Stimulated activated CD4-positive, alpha-beta T cell treated with anti-CD3 and anti-CD28 coated beads, TNF-alpha, amount 100 ng/mL, for 48 hours (primary cell): ENCODE measurements around the gene COA3.

Source experiments
- DNase-seq, 3 donors: peaks; one replicate each; pipeline ENCODE4 v3.0.0-alpha.2; 2020; ENCODE audit warnings: low read depth in 3 of 3

Gene COA3

DNA sequence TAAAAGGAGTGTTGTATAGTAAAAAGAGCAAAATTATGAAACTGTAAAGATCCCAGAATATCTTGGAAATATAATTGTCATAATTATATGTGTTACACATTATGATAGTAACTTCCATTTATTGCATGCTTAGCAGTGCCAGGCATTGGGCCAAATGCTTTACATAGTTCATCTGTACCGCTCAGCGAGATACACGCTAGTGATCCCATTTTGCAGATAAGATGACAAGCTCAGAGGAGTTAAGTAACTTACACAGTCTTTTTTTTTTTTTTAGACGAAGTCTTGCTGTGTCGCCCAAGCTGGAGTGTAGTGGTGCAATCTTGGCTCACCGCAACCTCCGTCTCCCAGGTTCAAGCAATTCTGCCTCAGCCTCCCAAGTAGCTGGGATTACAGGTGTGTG, 46.9 kb downstream of the COA3 start:
- no peak for DNase-seq

- no peak for DNase-seq
Measured at GRCh38 chr17:42750739-42751344, 47.7 kb downstream of the COA3 start.

DNA sequence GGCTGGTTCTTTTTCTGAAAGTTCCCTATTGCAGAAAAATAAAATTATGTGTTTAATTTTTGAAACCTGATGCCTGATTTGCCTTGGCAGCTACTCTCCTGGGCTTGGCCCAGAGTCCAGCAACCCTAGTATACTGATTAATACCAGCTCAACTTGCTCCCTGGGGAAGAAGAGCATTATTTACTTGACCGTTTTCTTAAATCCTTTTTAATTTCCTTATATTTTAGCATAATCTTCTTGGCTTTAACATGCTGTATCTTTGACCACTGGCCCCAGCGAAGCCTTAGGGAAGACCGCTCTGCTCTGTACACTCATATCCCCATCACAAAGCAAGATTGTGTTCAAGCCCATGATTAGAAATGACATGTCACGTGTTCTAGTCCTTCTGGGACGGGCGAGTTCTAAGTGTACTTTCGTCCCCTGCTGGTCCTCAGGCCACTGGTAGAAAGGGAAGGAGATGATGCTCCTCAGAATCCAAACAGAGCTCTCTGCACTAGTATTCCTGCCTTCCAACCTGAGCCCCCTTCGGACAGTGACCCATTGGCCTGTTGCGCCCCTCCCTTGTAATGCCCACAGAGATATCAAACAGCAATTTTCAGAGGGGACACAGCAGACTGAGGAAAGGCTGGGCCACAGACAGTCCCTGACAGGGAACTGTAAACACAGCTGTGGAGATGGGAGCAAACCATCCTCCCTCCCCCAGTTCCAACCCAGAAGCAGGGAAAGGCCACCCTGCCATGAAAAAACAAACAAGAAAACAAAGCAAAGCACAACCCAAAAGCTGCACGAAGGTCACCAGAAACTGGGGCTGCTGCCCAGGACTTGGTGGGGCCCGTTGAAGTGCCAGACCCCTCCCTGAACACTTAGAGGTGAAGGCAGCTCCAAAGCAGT, 49.4 kb downstream of the COA3 start:
- no peak for DNase-seq

- DNase-seq = no peak
Measured at GRCh38 chr17:42748202-42748907, 50.1 kb downstream of the COA3 start.
